HG03469 (cell line): ENCODE results near the gene C2CD5.
"Not testable (repeated sequence)": the region's sequence is repeated elsewhere in the genome, so short reads cannot be mapped to it uniquely, and the experiment has no call there.

ENCODE experiments used
- ATAC-seq: cut with Tn5 transposase; IDR thresholded peaks from one replicate; pipeline ENCODE4 v1.9.1; 2021; ENCODE audit warnings: mild to moderate bottlenecking, moderate library complexity, moderate number of reproducible peaks; ENCODE audit not compliant: unreplicated experiment

Gene C2CD5

DNA sequence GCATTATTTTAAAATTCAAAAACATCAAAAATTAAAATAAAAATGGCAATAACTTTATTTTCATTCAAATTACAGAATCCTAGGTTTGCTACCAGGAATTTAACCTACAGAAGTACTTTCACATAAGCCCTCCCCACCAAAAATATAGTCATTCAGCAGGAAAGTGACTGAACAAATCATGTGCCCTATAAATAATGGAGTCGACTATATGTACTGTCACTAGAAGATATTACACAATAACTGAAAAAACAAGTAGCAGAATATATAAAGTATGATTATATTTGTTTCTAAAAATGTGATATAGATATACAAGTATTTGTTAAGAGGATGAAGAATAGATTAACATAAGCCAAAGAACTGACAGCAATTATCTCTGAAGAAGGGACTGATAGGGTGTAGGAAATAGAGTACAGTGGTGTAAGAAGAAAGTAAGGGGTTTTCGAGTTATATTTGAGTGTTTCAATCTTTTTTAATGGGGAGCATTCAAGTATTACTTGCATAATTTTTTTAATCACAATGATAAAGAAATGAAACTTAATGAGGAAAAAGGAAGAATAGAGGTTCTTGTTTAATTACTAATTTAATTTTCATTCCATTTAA, 7.9 kb downstream of the C2CD5 start:
- no peak for ATAC-seq

DNA sequence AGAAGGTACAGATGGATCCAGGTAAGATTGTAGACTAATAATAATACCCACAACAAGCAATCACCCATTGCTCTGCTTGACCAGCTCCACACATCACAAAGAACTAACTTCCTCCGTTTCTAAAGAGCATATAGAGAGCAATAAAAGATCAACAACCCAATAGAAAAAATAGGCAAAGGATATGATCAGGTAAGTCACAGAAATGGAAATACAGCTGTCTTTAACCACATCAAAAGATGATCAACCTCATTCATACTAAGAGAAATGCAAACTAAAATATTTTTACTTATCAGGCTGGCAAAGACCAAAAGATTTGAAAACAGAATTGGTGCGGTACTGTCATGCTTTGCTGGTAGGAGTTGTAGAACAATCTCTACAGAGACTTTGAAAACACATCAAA, 8.9 kb downstream of the C2CD5 start:
- ATAC-seq, result no peak

- ATAC-seq, result no peak
These were observed 9.3 kb downstream of the C2CD5 start for GRCh38 chr12:22535038-22535437.

DNA sequence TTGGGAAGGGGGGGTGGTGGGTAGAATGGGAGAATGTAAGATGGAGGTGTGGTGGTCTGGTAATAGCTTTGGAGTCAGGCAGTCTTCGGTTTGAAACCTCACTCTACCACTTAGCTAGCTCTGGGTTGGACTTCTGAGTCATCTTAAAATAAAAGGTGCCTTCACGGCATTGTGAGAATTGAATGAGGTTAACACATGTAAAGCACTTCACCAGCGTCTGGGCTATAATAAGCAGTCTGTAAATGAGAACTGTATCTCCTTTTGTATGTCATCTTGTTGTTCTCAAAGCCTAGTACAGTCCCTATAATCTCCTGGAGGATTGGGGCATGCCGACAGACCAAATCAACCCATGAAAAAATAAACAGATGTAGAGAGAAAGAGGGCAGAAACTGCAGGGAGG, 11.2 kb downstream of the C2CD5 start:
- no peak for ATAC-seq

GRCh38 chr12:22532317-22532716, 12.0 kb downstream of the C2CD5 start:
- no peak for ATAC-seq

DNA sequence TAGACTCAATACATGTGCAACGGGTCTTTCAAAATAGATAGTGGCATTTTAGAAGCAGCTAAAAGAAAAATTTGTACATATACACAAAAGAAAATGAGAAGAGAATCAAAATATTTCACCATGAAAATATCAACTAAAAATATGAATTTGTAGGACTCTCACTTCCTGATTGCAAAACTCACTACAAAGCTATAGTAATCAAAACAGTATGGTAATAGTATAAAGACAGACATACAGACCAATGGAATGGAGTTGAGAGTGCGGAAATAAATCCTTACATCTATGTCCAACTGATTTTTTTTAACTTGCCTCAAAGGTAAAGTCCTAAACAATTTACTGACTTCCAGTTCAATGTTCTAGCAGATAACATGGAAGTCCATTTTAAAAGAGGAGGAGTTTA, 13.1 kb downstream of the C2CD5 start:
- no peak for ATAC-seq

DNA sequence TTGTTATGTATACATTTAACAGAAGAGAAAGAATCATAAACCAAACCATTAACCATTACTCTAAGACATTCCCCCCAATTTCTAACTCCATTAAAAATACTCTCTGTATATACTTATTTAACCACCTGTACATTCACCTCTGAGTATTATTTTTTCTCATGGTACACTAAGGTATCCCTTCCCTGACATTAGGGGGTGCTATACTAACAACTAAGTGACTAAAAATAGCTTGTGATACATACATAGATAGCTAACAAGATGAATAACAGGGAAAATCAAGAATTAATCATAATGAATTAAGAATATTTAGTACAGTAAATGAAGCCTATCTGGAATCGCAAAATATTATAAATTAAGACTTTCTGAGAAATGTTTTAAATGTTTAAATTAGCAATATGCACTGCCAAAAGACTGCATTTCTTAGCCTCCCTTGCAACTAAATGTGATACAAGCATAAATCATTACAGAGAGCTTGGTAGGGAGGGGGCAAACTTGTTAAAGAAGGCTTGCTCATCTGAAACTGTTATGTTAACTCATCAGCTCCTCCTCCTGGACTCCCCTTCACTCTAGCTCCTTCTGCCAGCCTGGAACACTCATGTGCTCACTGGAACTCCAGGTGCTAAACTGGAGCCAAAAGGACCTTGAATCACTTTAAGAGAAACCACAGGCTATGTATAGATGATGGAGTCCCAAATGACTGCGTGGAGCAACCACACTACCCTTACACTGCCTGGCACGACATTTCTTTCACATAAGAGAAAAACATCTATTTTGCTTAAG, 14.9 kb downstream of the C2CD5 start:
- peak; percentile 81 for ATAC-seq

DNA sequence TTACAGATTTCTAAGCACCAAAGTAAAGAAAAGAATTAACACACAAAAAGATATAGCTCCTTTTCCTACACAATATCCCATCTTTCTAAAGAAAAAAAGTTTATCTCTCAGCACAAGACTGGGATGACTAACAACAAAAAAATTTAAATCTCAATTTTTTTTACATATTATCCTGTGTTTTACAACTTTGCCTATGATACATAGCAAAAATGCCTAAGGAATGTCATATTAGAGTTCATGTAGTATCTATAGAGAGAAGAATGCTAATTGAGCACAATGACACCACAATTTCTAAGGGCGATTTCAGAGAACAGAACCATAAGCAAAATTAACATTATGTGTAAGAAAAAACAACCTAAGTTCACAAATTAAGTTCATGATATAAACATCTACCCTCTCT, 16.3 kb downstream of the C2CD5 start:
- ATAC-seq, result no peak

- ATAC-seq, result no peak
These were observed 17.5 kb downstream of the C2CD5 start for GRCh38 chr12:22526836-22527235.

DNA sequence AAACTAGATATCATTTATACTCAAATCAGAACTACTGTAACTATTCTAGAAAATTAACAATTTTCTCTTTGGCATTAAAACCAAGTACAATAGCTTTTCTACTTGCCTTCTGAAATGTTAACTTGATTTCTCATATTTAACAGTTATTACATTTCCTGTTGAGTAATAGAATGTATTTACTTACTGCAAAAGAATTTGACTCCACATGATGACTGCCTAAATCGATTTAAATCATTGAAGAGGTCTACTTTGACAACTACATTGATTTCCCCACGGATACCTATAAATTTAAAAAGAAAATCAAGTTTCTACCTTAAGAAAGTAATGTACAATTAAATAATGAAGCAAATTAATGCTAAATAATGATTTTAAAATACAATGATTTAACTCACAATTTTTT, 18.9 kb downstream of the C2CD5 start:
- ATAC-seq, result no peak

DNA sequence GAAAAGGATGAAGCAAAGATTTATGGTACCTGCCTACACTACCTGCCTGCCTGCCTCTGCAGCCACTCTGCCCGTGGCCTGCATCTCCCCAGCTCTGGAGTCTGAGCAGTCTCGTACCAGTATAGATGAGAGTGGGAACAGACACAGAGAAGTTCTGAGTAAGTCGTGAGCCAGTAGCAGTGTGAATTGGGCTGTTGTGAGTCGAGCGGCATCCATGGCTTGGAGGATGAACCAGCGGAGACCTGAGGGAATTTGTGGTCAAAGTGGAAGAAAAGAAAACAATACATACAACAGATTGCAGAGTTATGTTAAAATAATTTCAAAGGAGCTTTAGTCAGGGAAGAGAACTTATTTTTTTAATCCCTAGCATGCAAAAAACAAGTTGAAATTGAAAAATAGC, 25.3 kb downstream of the C2CD5 start:
- no peak for ATAC-seq

DNA sequence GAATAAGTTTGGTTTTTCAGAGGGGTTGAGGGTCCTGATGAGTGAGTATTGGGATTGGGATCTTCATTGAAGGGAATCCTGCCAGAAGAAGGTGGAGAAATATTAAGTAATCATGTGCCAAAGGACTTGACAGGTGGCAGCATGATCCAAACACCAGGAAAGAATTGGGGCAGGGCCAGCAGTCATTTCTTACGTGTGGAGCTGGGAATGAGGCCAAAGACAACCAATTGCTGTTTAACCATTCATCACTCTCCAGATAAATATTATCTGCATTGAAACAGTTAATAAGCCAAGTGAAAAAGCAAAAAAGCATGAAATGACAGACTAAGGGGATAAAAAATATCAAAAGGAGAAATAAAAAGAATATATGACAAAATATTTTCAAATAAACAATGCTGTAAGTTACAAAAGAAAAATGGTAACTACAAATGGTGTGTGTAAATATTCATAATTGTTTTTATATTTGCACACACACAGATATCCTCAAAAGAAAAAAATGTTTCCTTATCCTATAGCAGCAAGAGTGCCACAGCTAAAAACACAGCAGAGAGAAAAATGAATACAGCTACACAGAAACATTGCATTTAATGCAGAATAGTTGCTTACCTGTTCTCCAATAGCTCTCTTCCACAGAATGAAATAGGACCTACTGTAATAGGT, 26.2 kb downstream of the C2CD5 start:
- no peak for ATAC-seq

DNA sequence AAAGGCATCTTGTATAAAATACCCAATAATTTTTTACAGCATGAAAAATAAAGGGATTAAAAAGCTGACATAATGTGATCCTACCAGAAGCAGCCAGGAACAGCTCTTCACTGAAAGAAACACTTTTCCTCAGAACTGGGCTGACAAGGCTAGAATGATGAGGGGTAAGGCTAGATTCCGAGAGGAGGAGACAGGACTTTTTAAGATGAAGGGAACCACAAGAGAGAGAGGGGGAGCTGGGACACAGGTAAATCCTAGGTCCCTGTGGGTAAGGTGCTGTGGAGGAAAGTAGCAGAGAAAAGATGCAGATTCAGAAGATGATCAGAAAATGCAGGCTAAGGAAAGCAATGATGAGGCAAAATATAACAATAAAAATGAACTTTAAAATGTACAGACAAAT, 29.5 kb downstream of the C2CD5 start:
- ATAC-seq, result no peak

DNA sequence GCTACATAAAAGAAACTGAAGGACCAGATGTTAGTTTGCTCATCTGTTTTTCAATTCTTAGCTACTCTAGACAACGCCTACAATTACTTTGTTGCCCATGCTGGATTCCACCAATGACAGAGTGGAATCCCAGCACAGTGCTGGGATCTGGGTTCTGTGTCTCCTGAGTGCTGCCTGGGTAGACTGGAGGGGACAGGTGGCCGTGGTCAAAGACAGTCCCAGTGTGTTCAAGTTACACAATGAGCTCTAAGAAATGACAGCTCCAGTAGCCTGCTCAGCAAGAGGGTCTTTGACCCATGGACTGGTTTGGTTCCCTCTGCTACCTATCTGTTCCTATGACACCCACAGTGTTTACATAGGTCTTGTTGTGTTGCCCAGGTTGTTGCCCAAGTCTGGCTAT, 38.5 kb downstream of the C2CD5 start:
- no peak for ATAC-seq

GRCh38 chr12:22500100-22500499, 44.2 kb downstream of the C2CD5 start:
- ATAC-seq, result no peak

GRCh38 chr12:22499445-22499844, 44.9 kb downstream of the C2CD5 start:
- no peak for ATAC-seq

- no peak for ATAC-seq
These were observed 50.0 kb downstream of the C2CD5 start for GRCh38 chr12:22494319-22494718.

DNA sequence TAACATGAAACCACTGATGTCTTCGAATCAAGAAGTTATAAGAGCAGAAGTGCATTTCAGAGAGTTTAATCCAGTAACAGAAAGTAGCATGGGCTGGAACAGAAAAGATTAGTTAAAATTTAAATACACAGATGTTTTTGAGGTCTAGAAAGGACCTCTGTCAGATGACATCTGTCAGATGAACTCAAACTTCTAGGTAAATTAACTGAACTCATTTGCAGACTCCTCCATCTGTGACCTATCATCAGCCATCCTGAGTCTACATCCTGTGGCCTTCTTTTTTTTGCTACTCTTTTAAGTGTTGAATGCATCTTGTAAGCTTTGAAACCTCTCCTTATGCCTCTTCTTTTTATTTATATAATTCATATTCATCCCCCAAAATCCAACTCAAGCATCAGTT, 53.3 kb downstream of the C2CD5 start:
- ATAC-seq, result no peak

- ATAC-seq, result no peak
These were observed 55.9 kb downstream of the C2CD5 start for GRCh38 chr12:22488478-22488877.

- not testable (repeated sequence) for ATAC-seq
These were observed 56.7 kb downstream of the C2CD5 start for GRCh38 chr12:22487683-22488082.

GRCh38 chr12:22481547-22482104, 62.7 kb downstream of the C2CD5 start:
- ATAC-seq, result no peak

- ATAC-seq, result not testable (repeated sequence)
These were observed 63.5 kb downstream of the C2CD5 start for GRCh38 chr12:22480814-22481213.
